Measurements from ENCODE around the gene C1QBP.
"Not testable (repeated sequence)": the region's sequence is repeated elsewhere in the genome, so short reads cannot be mapped to it uniquely, and the experiment has no call there.

C1QBP gene

DNA sequence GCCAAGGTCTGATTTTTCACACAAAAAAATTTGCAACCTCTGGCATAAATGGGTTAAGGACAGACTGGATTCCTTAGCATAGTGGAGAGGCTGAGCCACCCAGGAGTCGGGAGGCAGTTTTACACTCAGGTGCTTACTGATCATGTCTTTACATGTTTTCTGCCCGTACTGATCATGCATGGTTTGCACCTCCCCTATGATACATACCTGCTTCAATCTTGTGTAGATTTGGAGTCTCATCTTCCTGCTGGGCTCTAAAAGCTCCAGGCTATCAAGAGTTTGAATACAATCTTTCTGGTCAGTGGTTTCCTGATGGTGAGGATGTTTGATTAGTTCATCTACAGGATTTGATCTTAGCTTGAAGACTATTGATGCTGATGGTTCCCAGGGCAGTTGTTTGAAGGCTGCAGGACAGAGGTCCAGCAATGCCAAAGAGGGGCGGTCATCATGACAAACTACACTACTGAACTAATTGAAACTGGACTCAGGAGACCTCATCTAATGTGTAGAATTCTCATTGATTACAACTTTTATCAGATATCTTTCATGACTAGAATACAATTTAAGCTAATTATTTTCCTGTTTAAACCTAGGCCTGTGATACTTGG, 6.9 kb downstream of the C1QBP start:
- no peak for DNase-seq

DNA sequence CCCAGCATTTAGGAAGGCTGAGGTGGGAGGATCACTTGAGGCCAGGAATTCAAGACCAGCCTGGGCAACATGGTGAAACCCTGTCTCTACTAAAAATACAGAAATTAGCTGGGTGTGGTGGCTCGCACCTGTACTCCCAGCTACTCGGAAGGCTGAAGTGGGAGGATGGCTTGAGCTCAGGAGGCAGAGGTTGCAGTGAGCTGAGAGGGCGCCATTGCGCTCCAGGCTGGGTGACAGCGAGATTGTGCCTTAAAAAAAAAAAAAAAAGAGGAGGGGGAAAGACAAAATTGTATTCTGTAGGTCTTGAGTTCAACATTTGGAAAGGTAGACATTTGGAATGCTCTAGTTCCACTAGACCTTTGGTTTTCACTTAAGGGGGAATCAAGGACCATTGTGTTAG, 7.7 kb downstream of the C1QBP start:
- DNase-seq: not testable (repeated sequence)

DNA sequence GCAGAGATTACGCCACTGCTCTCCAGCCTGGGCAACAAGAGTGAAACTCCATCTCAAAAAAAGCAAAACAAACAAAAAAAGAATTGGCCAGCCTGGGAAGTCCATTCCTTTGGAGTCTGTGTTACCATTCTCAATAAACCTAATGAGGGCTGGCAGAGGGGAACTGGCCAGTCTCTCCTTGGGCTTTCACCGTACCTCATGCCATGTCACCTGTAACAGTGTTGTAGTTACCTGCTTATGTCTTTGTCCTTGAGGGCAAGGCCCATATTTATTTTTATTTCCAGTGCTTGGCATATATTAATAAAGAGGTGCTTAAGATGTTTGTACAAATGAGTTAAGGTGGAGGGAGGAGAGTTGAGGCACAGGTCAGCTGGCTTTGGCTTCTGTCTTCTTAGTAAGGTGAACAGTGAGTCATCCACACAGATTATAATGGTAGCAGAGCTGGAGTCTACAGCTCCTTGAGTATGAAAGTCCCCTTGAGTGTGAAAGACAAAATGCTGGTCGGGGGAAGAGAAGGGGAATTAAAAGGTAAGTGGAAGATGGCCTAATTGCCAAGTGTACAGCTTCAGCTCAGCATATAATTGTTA, 8.4 kb downstream of the C1QBP start:
- DNase-seq: no peak

DNA sequence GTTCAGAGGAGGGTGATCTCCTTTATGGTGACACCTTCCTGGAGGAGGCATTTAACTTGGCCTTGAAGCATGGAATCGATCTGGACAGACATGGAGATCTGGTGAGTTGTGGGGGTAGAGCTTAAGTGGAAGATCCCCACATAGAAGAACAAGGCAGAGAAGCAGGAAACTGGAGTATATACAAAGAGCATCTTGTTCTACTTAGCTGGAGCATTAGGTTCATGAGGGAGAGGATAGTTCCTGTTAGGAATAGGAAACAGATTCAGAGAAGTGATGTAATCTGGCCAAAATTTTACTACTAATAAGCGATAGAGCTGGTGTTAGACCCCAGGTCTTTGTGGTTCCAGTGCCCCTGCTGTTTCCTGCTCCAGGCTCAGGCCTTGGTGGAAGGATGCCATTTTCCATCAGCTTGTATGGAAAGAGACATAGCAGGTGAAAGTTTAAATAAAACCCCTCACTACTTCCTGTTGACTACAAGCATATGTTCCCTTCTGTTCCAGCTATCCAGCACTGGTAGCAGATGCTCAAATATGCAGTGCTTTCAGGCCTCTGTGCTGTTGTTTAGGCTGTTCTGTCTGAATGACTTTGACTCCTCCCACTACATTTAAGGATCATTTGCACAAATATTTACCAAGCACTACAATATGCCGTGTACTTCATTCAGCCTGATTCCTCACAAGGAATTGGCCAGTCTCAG, 9.6 kb downstream of the C1QBP start:
- DNase-seq: peak; percentile 1

DNA sequence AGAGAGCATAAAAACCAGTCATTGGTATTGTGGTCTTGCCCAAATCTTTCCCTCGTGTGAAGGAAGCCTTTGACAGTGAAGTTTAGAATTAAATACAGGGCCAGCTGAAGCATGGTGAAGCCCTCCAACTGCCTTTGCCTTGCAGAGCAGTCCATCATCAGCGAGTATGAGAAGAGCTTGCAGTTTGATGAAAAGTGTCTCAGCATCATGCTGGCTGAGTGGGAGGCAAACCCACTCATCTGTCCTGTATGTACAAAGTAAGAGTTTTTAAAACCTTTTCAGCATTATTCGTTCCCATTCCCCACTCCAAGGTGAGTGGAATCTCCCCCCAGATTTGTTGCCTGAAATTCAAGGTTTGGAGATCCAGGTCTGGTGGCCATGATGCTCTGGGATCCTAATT, 13.1 kb downstream of the C1QBP start:
- DNase-seq: no peak

DNA sequence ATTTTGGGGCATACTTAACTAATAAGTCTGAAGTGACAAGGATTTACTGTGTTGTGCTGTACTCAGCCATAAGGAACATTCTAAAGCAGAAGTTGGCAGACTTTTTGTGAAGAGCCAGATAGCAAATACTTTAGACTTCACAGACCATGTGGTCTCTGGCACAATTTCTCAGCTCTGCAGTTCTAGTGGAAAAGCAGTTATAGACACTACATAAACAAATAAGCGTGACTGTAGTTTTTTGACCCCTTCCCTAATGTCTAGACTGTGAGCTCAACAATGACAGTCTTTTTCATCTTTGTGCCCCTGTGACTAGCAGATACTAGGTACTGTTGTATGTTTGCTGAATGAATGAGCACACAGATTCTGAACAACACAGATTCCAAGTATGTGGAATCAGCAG, 14.0 kb downstream of the C1QBP start:
- DNase-seq: no peak

DNA sequence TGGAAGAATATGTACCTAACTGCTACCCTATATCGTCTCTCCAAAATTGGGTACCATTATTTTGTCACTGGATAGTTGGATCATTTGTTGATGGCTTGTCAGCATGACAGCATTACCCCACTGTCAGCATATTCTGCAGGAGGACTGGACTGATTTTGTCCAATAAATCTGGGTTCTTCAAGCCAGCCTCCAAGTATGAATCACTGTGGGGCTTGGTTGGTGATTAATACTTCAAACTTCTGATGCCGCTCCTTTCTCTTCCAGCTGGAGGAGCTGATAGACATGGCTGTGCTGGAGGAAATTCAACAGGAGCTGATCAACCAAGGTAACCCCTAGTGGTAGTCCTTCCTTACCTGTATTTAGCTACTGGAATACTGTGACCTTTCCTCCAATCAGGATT, 16.4 kb downstream of the C1QBP start:
- DNase-seq: no peak

DNA sequence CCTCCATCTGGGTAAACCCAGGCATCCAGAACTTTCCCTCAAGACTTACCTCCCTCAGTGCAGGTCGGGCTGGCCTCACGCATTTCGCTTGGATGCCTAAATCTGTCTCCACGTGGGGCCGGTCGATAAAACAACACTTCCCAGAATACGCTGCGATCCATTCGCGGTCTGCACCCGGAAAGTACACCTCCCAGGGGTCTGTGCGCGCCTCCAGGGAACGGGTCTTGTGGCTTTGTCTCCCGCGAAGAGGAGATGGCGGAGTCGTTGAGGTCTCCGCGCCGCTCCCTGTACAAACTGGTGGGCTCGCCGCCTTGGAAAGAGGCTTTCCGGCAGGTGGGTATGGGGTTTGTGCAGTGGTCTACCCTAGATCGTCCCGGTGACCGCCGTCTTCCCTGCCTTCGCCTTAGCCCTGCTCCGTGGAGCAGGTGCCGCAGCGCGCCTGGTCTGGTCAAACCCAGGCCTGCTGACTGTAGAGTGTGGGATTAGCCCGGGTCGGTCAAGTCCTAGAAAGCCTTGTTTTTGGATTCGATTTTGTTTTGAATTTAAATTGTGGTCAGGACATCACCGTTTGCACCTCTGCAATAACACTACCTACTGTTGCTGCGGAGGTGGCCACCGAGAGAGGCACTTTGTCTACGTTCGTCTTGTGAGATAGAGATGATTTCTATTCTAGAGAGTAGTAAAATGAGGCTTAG, 18.8 kb downstream of the C1QBP start, which contains the start of gene RPAIN:
RPAIN (plus strand) TSS at position 224 of the 695 bp plus-strand sequence; CDS start at position 253, 29 bp downstream.
- DNase-seq: no peak

DNA sequence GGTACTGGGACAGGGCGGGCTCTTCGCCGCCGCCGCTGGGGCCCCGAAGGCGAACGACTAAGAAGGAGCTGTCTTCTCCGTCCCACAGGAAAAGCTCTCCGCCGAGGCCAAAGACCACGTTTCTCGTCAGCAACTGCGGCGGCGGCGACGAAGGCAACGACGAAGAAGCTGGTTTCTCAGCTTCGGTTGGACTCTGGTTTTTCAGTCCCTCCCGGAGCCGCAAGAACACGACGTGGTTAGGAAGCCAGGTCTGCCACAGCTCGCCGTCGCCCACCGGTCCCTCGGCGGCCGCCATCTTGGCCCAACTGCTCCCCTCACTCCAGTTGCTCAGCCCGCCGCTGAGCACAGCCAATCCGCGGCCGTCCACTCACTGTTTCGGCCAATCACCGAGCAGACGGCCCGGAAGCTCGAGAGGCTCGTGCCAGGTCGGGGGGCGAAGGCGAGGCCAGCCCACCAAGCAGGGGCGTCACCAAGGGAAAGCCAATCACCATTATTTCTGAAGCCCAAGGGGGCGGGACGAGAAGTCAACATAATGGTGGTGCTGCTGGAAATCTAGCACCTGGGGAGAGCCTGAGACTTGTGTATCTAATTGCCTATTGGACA, 19.5 kb downstream of the C1QBP start, which contains the start of gene NUP88:
NUP88 (minus strand) TSS at position 307 of the 603 bp plus-strand sequence; CDS start at position 295, 12 bp downstream.
- DNase-seq: peak; percentile 83

DNA sequence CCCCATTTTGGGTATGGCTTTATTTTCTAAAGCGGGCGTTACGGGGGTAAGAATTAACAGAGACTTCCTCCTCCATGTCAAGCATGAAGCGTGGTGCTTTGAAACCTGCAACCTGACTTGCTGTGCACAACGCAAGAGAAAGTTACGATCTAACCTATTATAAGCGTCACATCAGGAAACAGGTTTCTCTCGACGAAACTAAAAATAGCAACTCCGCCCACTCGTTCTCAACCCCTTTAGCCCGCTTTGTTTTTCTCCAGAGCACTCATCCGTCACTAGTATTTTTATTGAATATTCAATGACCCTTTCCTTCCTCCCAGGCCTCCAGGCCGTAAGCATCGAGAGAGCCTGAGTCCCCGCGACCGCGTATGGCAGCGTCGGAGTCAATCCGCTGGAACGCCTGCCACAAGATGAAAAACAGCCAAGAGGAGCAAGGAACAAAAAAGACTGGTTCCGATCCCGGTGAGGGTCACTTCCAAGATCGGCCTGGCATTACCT, 20.0 kb downstream of the C1QBP start:
- DNase-seq: no peak

DNA sequence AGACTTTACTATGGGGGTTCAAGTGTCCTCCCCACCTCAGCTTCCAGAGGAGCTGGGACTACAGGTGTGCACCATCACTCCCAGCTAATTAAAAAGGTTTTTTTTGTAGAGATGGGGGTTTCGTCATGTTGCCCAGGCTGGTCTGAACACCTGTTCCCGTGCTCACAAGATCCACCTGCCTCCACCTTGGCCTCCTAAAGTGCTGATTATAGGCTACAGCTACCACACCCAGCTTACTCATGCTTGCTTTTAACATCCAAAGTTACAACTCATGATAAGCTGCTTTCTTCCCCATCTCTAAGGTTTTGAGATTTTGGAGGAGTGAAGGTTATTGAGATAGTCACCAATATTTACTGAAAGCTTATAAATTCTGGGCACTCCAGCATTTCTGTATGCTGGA, 22.1 kb downstream of the C1QBP start:
- no peak for DNase-seq

DNA sequence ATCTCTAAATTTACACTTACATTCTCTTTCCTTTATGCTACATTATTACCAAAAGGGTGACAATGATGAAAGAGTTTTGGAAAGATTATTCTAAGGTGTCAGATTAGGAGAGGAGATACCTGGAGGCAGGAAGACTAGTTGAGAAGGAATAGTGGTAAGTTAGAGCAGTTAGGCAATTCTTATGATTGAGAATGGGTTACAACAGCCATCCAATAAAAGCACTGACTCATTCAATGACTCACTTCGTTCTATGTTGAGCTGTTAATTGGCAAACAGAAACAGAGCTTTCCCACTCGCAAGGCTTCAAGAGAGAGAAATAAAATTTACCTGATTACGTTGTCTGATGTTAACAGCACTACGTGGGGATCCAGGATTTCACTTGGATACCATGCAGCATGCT, 25.3 kb downstream of the C1QBP start:
- DNase-seq: no peak

DNA sequence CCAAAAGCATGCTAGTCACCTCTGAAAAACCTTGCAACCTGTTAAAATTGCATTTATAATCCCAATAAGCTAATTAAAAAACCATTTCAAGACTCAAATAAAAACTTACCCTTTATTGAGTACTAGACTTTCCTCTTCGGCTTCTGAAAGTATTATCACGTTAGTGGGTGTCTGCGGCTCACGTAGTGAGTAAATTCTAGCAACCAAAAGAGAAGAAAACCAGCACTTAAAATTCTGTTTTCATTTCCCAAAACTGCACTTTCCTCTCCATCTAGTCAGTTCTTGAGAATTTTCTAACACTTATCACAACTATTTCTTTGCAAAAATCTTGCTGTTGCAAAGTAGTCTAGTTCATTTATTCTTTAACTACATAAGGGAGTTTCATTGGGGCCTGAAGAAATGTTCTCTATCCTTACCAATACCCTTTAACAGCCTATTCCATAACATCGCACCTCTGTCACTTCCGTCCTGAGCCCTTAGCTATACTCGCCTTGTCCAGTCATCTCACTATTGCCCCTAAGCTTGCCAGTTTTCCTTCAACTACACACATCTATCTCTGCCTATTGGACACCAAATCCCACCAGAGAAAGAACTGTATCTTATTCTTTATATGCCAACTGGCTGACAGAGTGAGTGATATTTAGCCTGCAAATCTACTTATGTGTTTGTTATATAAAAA, 28.2 kb downstream of the C1QBP start:
- no peak for DNase-seq

DNA sequence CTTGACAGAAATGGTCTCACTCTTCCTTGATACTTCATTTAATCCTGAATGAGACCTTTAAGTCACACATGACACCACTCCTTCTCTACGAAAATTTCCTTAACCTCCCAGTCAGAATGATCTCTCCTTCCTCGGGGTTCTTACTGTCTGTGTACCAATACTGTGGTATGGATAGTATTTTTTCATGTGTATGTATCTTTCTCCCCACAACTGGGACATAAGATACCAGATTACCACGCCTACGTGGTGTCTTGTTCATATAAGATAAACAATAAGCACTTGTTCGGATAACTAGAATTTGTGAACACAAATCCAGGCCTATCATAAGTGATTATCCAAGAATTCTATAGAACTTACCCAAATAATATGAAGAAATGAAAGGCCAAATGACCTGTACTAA, 30.8 kb downstream of the C1QBP start:
- no peak for DNase-seq

DNA sequence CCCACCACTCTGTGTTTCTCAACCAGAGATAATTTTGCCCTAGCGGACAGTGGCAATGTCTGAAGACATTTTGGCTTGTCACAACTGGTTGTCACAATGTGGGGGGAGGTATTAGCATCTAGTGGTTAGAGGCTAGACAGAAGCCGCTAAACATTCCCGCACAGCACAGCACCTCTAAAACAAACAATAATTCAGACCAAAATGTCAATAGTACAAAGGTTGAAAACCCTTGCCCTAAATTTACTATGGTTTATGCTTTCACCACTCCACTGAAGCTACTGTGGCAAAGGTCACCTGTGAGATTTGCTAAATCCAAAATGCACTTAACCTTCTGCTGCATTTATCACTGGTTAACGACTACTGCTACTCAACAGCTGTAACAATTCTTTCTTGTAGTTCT, 33.6 kb downstream of the C1QBP start:
- no peak for DNase-seq

DNA sequence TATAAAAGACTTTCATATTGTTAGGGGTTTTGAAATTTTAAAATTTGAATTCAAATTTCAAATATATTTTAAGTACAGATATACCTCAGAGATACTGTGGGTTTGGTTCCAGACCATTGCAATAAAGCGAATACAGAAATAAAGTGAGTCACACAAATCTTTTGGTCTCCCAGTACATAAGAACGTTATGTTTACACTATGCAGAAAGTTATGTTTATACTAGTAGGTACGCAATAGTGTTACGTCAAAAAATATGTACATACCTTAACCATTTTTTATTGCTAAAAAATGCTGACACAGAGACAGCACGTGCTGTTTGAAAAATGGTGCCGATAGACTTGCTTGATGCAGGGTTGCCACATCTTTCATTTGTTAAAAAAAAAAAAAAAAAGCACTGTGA, 39.2 kb downstream of the C1QBP start:
- DNase-seq: no peak

DNA sequence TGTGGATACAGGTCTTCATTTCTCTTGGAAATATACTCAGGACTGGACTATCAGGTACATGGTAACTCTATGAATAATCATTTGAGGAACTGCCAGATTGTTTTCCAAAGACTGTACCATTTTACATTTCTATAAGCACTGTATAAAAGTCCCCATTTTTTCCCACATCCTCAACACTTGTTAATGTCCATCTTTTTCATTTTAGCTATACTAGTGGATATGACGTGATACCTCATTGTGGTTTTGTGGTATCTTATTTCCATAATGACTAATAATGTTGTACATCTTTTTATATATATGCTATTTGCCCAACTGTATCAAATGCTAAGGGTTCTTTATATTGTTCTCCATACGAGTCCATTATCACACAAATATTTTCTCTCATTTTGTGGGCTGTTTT, 42.3 kb downstream of the C1QBP start:
- no peak for DNase-seq

DNA sequence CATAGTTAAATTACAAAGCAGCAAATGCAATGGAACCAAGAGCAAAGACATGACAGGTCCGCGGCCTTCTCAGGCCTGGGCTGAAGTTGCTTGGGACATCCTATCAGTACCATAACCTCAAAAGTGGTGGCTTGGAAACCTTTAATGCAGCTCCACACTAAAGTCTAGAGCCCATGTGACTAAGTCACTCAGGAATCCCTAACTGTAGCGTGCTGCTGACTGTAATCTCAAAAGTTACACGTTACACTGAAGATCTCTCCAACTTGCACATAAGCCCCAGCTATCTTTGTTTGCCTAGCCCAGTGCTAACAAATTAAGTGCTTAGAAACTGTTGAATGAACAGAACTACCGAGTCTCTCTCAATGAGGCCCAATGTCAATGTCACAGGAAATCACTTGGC, 47.3 kb downstream of the C1QBP start:
- DNase-seq: no peak
